Caco-2 (cell line): ENCODE data around the gene DNAJC3. TPM values are rescaled to one million over a fixed set of nuclear protein-coding genes. Genes with fewer than 3 reads are reported as not detected.
A peak's percentile ranks its signal among the peaks of the same experiment; 100 is the strongest.

Experiments used
- BruUV-seq: library from RNA; stranded (reverse); fragments of 400-500 nt; replicated peaks from 2 replicates; lab custom pipeline; 2021; lab: Mats Ljungman, UMichigan
- CTCF ChIA-PET: fragments of 300-600 bp; sonication (Branson Sonifier 250); formaldehyde crosslinking; loops from one replicate; lab custom pipeline; 2022; ENCODE audit warnings: antibody characterized with exemption; lab: Charles Lee
- POLR2A ChIA-PET: fragments of 300-600 bp; sonication (Branson Sonifier 250); formaldehyde crosslinking; loops from one replicate; lab custom pipeline; 2022; ENCODE audit warnings: antibody characterized with exemption; lab: Charles Lee
- DNase-seq, 2 experiments: peaks; one replicate each; pipeline versions ENCODE4 v3.0.0 to v3.0.0-alpha.2; 2020 to 2022
- H3K27me3 ChIP-seq: replicated peaks from 2 replicates; pipeline ENCODE4 v1.6.0; 2011; ENCODE audit warnings: low read length; ENCODE audit not compliant: control insufficient read depth, insufficient read depth
- H3K36me3 ChIP-seq: 2 replicates; pipeline ENCODE4 v1.5.1; 2011; ENCODE audit warnings: low read length; ENCODE audit not compliant: control insufficient read depth, insufficient read depth
- H3K4me1 ChIP-seq: fragments of 250-450 bp; sonication (Bioruptor Pico); 2 replicates; pipeline ENCODE4 v1.5.1; 2020; ENCODE audit warnings: mild to moderate bottlenecking
- H3K4me3 ChIP-seq: 2 replicates; pipeline ENCODE4 v1.5.1; 2011; ENCODE audit warnings: low read depth, mild to moderate bottlenecking, control low read depth, low read length
- H3K9me3 ChIP-seq: fragments of 250-450 bp; sonication (Bioruptor Pico); 2 replicates; pipeline ENCODE4 v1.5.1; 2020; ENCODE audit warnings: mild to moderate bottlenecking, moderate library complexity
- H3K27ac Mint-ChIP-seq: one replicate; pipeline ENCODE4 v1.8.0; 2022; ENCODE audit warnings: mixed read lengths; ENCODE audit not compliant: unreplicated experiment
- H3K27me3 Mint-ChIP-seq: one replicate; pipeline ENCODE4 v1.8.0; 2022; ENCODE audit warnings: mixed read lengths; ENCODE audit not compliant: insufficient read depth, unreplicated experiment
- H3K36me3 Mint-ChIP-seq: one replicate; pipeline ENCODE4 v1.8.0; 2022; ENCODE audit warnings: mild to moderate bottlenecking, mixed read lengths; ENCODE audit not compliant: insufficient read depth, unreplicated experiment
- H3K4me1 Mint-ChIP-seq: one replicate; pipeline ENCODE4 v1.8.0; 2022; ENCODE audit warnings: low read depth, mixed read lengths; ENCODE audit not compliant: unreplicated experiment
- H3K4me3 Mint-ChIP-seq: one replicate; pipeline ENCODE4 v1.8.0; 2022; ENCODE audit warnings: mild to moderate bottlenecking, moderate library complexity, mixed read lengths; ENCODE audit not compliant: unreplicated experiment
- H3K9me3 Mint-ChIP-seq: one replicate; pipeline ENCODE4 v1.8.0; 2022; ENCODE audit warnings: mixed read lengths; ENCODE audit not compliant: unreplicated experiment
- CTCF ChIP-seq, 2 experiments: fragments of 200-600 bp in 1 of 2; IDR thresholded peaks; 1 replicate in 1 of 2; 2 replicates in 1 of 2; pipeline versions ENCODE4 v1.5.1 to v1.8.0; 2011 to 2022; ENCODE audit warnings: antibody characterized with exemption in 1 of 2, control low read depth in 1 of 2, inconsistent platforms in 1 of 2, low read depth in 1 of 2, low read length in 1 of 2, mild to moderate bottlenecking in 1 of 2, moderate library complexity in 1 of 2; ENCODE audit not compliant: insufficient read depth in 1 of 2, severe bottlenecking in 1 of 2, unreplicated experiment in 1 of 2
- intact Hi-C: fragments of 100-400 bp; cut with micrococcal nuclease; formaldehyde crosslinking; loops from one replicate; pipeline ENCODE4 v1.10.0; 2022; ENCODE audit not compliant: unreplicated experiment
- total RNA-seq: library from RNA; stranded (reverse); gene quantifications from 2 replicates; pipeline ENCODE4 v1.2.3, GENCODE V29; 2022

DNAJC3 gene
- total RNA-seq, 1 experiment from 2014 or later: 36.8 TPM

GRCh38 chr13:95644601-95645052 is 32.3 kb upstream of the DNAJC3 start, which contains the start of gene DZIP1:
TSS of gene DZIP1 (minus strand) at chr13:95644706. CDS start at chr13:95642029, 2,677 bp downstream.
- ChIA-PET CTCF (interaction anchor here (0.6 to 2.1 kb wide), 3 partner anchors 16 to 82 kb away, joined by 3 to 7 read pairs (median 7); no protein-coding TSS in a partner anchor), POLR2A (interaction anchor here (0.6 to 1.5 kb wide), 3 partner anchors 9 to 79 kb away, joined by 3 to 9 read pairs (median 5); partner anchors contain the start of gene DNAJC3)
- no peaks in the 10 kb centered on the region for H3K27me3 Mint-ChIP-seq
- H3K4me1 ChIP-seq: 0 out of 2 replicates have a peak, but pooled peaks cover 9% of the 10 kb centered on the region
- BruUV-seq: no TSS peak
- no peaks in the 10 kb centered on the region for H3K36me3 Mint-ChIP-seq
- TF ChIP-seq CTCF (IDR thresholded peaks at IDR 0.05; ENCODE audit: insufficient read depth in 1 of 2, low read depth in 1 of 2, low read length in 1 of 2, severe bottlenecking in 1 of 2, unreplicated experiment in 1 of 2): no peak
- no peaks in the 10 kb centered on the region for H3K36me3 ChIP-seq
- peak; percentile 74 to 80 for DNase-seq
- intact Hi-C loops: loop anchor here (1.0 kb wide), 1 partner anchor 12 kb away; no protein-coding TSS in a partner anchor
- no peaks in the 10 kb centered on the region for H3K9me3 Mint-ChIP-seq
- no peaks in the 10 kb centered on the region for H3K4me1 Mint-ChIP-seq
- H3K9me3 ChIP-seq: no peaks in the 10 kb centered on the region
- H3K4me3 Mint-ChIP-seq: peak within 1 kb of the TSS; percentile 81
- peak within 1 kb of the TSS; percentile 30 for H3K4me3 ChIP-seq
- H3K27ac Mint-ChIP-seq: no peak within 1 kb of the TSS
- H3K27me3 ChIP-seq: no peaks in the 10 kb centered on the region

GRCh38 chr13:95647321-95647720 is 29.6 kb upstream of the DNAJC3 start:
- Histone ChIP-seq H3K4me3 (no peak overlapping the region), H3K9me3 (no peaks in the 10 kb centered on the region), H3K36me3 (no peaks in the 10 kb centered on the region), H3K27me3 (no peaks in the 10 kb centered on the region), H3K4me1 (0 out of 2 replicates have a peak, but pooled peaks cover 9% of the 10 kb centered on the region)
- Mint-ChIP-seq H3K4me3 (no peak overlapping the region), H3K27ac (no peak overlapping the region), H3K36me3 (no peaks in the 10 kb centered on the region), H3K27me3 (no peaks in the 10 kb centered on the region), H3K9me3 (no peaks in the 10 kb centered on the region), H3K4me1 (no peaks in the 10 kb centered on the region)
- ChIA-PET CTCF (no interaction called here), POLR2A (no interaction called here)
- no peak for TF ChIP-seq CTCF (IDR thresholded peaks at IDR 0.05; ENCODE audit: insufficient read depth in 1 of 2, low read depth in 1 of 2, low read length in 1 of 2, severe bottlenecking in 1 of 2, unreplicated experiment in 1 of 2)
- no peak for DNase-seq
- intact Hi-C loops: no loop called here
- BruUV-seq: no TSS peak

- Histone ChIP-seq H3K4me1 (peaks cover 6% of the 10 kb centered on the region), H3K27me3 (no peaks in the 10 kb centered on the region), H3K4me3 (no peak overlapping the region), H3K36me3 (no peaks in the 10 kb centered on the region), H3K9me3 (no peaks in the 10 kb centered on the region)
- no peak overlapping the region for H3K4me3 Mint-ChIP-seq
- no peak overlapping the region for H3K27ac Mint-ChIP-seq
- no peaks in the 10 kb centered on the region for H3K27me3 Mint-ChIP-seq
- no peaks in the 10 kb centered on the region for H3K36me3 Mint-ChIP-seq
- ChIA-PET CTCF (no interaction called here), POLR2A (no interaction called here)
- H3K4me1 Mint-ChIP-seq: no peaks in the 10 kb centered on the region
- intact Hi-C loops: no loop called here
- DNase-seq: no peak
- BruUV-seq: no TSS peak
- no peak for TF ChIP-seq CTCF (IDR thresholded peaks at IDR 0.05; ENCODE audit: insufficient read depth in 1 of 2, low read depth in 1 of 2, low read length in 1 of 2, severe bottlenecking in 1 of 2, unreplicated experiment in 1 of 2)
- H3K9me3 Mint-ChIP-seq: no peaks in the 10 kb centered on the region
These were observed 26.2 kb upstream of the DNAJC3 start for GRCh38 chr13:95650696-95651095.
